ENCODE measurements around the gene MMP14.
"Not testable (repeated sequence)": the region's sequence is repeated elsewhere in the genome, so short reads cannot be mapped to it uniquely, and the experiment has no call there.

MMP14 gene

GRCh38 chr14:22814941-22815713 lies 21.3 kb upstream of the MMP14 start, which contains the start of gene SLC7A7:
TSS of gene SLC7A7 (minus strand) at chr14:22815435. CDS start at chr14:22813398, 2,037 bp downstream.
- DNase-seq: no peak

GRCh38 chr14:22819151-22819988 lies 17.0 kb upstream of the MMP14 start:
- DNase-seq: no peak

GRCh38 chr14:22820731-22821130 lies 15.7 kb upstream of the MMP14 start:
- no peak for DNase-seq

GRCh38 chr14:22821193-22822015 lies 15.0 kb upstream of the MMP14 start:
- no peak for DNase-seq

GRCh38 chr14:22822016-22822570 lies 14.3 kb upstream of the MMP14 start:
- DNase-seq: no peak

GRCh38 chr14:22822571-22823098 lies 13.8 kb upstream of the MMP14 start:
- DNase-seq: no peak

GRCh38 chr14:22824711-22825359 lies 11.6 kb upstream of the MMP14 start:
- DNase-seq: no peak

GRCh38 chr14:22829076-22829660 lies 7.2 kb upstream of the MMP14 start:
- DNase-seq: not testable (repeated sequence)

- peak; percentile 71 for DNase-seq
Observed at GRCh38 chr14:22829661-22830442, 6.5 kb upstream of the MMP14 start, which contains the start of gene MRPL52. TSS of gene MRPL52 (plus strand) at chr14:22829887. CDS start at chr14:22829913, 26 bp downstream.

GRCh38 chr14:22830443-22831010 lies 5.9 kb upstream of the MMP14 start:
- no peak for DNase-seq

GRCh38 chr14:22835505-22835904 lies 880 bp upstream of the MMP14 start:
- DNase-seq: no peak

GRCh38 chr14:22837114-22837749 lies 847 bp downstream of the MMP14 start:
- no peak for DNase-seq

- DNase-seq: no peak
Observed at GRCh38 chr14:22837750-22838538, 1.6 kb downstream of the MMP14 start.

- no peak for DNase-seq
Observed at GRCh38 chr14:22838631-22839041, 2.3 kb downstream of the MMP14 start.

GRCh38 chr14:22839159-22839779 lies 2.9 kb downstream of the MMP14 start:
- DNase-seq: no peak

- DNase-seq: no peak
Observed at GRCh38 chr14:22841311-22841710, 4.9 kb downstream of the MMP14 start.

GRCh38 chr14:22841769-22842168 lies 5.4 kb downstream of the MMP14 start:
- no peak for DNase-seq

All from NCI-H1048 (cell line).